GM20000 (cell line): ENCODE measurements around the gene NDUFS8.
A peak's percentile ranks its signal among the peaks of the same experiment; 100 is the strongest.

Experiments used
- DNase-seq: peaks from one replicate; pipeline ENCODE4 v3.0.0; 2012; ENCODE audit warnings: low spot score
- TF ChIP-seq, protein P1 (sequence below): IDR thresholded peaks from 2 replicates; pipeline ENCODE4 v1.5.1; 2012; ENCODE audit warnings: mild to moderate bottlenecking, control low read depth; ENCODE audit errors: extremely low read depth, missing control alignments

Gene NDUFS8

GRCh38 chr11:68037411-68038225 lies 7.1 kb downstream of the NDUFS8 start:
- TF ChIP-seq, protein P1, sequence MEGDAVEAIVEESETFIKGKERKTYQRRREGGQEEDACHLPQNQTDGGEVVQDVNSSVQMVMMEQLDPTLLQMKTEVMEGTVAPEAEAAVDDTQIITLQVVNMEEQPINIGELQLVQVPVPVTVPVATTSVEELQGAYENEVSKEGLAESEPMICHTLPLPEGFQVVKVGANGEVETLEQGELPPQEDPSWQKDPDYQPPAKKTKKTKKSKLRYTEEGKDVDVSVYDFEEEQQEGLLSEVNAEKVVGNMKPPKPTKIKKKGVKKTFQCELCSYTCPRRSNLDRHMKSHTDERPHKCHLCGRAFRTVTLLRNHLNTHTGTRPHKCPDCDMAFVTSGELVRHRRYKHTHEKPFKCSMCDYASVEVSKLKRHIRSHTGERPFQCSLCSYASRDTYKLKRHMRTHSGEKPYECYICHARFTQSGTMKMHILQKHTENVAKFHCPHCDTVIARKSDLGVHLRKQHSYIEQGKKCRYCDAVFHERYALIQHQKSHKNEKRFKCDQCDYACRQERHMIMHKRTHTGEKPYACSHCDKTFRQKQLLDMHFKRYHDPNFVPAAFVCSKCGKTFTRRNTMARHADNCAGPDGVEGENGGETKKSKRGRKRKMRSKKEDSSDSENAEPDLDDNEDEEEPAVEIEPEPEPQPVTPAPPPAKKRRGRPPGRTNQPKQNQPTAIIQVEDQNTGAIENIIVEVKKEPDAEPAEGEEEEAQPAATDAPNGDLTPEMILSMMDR, result no peak
- no peak for DNase-seq

- TF ChIP-seq, protein P1, result no peak
- no peak for DNase-seq
These were observed 7.8 kb downstream of the NDUFS8 start for GRCh38 chr11:68038226-68038717.

GRCh38 chr11:68038718-68039525 lies 8.4 kb downstream of the NDUFS8 start, which contains the start of gene TCIRG1:
TCIRG1 (plus strand) TSS chr11:68039025; CDS start chr11:68041272, 2,247 bp downstream.
- DNase-seq, result peak; percentile 93

DNA sequence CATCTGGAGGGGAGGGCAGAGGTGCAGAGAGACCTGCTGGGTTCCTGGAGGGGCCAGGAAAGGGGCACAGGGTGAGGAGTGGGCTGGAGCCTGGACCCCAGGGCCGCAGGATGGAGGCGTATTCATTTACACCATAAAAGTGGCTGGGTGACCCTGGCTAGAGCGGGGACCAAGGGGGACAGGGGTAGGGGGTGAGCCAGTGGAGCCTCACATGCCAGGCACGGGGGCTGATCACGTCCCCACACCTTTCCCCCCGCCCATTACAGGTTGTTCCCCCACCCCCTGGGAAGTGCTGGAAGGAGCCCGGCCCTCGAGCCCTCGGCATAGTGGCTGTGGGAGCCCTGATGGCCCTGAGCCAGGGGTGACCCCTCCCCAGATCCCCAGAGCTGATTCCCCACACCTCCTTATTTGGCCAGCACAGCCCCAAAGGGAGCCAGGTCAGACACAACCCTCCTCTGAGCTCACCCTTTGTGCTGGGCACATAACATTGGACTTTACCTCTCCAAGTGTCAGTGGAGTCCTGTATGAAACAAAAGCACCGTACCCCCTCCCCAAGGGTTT lies 9.1 kb downstream of the NDUFS8 start:
- TF ChIP-seq, protein P1, result no peak
- DNase-seq, result peak; percentile 57

More at GRCh38 chr11:68038718-68039525, 8.4 kb downstream of the NDUFS8 start, which contains the start of gene TCIRG1:
- TF ChIP-seq, protein P1, result no peak

DNA sequence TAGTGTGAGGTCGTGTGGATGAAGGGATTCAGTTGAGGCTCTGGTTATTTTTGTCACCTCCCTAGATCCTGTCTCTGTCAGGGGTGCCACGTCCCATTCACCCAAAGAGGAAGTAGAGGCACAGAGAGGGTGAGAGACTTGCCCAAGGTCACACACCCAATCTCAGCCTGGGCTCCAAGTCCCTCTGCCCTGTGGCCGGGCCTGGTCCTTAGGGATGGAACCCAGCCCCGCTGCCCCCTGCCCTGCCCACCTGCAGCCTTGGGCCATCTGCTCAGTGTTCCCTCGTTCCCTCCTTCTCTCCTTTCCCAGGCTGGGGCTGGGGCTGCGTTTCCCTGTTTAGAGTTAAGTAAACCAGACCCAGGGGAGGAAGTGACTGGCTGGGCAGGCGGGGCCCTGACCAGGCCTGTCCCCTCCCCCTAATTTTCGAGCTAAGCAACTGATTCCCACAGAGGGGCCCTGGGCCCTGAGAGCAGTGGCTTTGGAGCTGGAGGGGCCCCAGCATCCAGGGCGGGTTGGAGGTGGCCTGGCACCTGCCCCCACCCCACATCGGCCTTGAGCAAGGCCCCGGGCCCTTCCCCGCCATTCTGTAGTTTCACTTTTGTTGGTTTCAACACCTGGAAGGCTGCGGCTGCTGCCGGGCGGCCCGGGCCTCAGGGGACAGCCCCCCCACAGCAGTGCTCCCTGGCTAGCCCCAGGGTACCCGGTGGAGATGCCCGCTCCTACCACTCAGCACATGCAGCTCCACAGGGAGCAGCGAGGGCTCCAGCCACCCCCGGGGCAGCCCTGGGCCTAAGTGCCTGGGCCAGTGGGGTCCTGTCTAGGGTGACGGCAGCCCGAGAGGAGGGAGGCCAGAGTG lies 9.8 kb downstream of the NDUFS8 start:
- TF ChIP-seq, protein P1, result no peak
- DNase-seq, result peak; percentile 92

DNA sequence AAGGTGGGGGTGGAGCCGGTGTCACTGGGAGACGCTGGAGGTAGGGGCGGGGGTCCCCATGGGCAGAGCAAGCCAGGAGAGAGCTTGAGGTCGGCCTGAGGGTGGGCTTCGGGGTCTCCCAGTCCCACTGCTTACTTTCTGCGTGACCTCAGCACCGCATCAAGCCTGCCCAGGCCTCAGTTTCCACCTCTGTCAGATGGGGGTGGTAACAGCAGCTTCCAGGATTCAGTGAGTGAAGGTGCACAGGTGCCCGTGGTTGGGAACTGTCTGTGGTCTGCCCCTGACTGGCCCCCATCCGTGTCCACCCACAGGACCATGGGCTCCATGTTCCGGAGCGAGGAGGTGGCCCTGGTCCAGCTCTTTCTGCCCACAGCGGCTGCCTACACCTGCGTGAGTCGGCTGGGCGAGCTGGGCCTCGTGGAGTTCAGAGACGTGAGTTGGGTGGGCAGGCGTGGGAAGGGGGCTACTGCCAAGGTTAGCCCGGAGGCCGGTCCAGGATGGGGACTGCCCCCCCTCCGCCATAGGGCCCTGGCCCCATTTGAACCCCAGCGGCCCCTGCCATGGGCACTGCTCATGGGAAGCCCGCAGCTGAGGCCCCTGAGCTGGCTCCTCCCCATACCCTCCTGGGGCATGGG lies 10.6 kb downstream of the NDUFS8 start:
- TF ChIP-seq, protein P1, result no peak
- DNase-seq, result no peak
